ENCODE measurements around the gene STAC2. TPM values are rescaled to one million over a fixed set of nuclear protein-coding genes. Genes with fewer than 3 reads are reported as not detected.

STAC2 gene
- total and polyA plus RNA-seq, 2 donors (not counting 1 experiment from before 2014, with no cell fraction given), result not detected

DNA sequence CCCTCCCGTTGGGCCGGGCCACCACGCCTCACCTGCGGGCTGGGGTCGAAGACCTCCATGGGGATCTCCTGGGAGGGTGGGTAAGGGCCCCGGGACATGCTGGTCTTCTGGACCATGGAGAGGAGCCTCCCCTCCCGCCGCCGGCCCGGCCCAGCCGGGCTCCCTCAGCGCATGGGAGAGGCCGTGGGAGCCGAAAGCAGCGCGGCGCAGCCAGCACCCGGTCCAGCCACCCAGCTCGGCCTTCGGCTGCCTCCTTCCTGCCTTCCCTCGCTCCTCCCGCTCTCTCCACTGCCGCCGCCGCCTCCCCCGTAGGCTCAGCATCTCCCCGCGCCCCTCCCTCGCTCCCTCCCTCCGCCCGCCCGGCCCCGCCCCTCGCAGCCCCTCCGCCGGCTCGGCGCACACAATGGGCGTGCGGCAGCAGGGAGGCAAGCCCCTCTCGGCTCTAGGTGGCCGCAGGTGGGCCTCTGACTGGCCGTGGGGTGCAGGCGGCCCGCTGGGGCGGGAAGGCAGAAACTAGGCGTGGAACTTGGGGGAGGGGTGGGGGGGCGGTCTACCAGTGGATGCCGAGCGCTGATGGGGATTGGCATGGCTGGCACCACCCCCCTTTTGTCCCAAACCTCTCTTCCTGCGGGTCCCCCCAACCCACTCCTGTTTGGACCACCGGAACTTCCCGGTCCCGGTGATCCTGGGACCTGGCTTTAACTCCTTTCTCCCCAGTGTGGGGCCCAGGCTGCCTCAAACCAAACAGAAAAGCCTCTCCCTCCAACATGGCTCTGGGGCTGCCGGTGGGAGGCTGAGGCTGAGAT lies 28.2 kb downstream of the STAC2 start, which contains the start of gene CACNB1:
Gene CACNB1 (minus strand): TSS at position 290 of the 806 bp plus-strand sequence. CDS start 174 bp downstream, at position 116.
- peaks cover 37 to 60% of the 10 kb centered on the region in 2 donors for H3K4me1 ChIP-seq (ENCODE audit: control insufficient read depth in 2 of 2, insufficient read depth in 2 of 2, low read length in 2 of 2)
- TF ChIP-seq, protein P1, sequence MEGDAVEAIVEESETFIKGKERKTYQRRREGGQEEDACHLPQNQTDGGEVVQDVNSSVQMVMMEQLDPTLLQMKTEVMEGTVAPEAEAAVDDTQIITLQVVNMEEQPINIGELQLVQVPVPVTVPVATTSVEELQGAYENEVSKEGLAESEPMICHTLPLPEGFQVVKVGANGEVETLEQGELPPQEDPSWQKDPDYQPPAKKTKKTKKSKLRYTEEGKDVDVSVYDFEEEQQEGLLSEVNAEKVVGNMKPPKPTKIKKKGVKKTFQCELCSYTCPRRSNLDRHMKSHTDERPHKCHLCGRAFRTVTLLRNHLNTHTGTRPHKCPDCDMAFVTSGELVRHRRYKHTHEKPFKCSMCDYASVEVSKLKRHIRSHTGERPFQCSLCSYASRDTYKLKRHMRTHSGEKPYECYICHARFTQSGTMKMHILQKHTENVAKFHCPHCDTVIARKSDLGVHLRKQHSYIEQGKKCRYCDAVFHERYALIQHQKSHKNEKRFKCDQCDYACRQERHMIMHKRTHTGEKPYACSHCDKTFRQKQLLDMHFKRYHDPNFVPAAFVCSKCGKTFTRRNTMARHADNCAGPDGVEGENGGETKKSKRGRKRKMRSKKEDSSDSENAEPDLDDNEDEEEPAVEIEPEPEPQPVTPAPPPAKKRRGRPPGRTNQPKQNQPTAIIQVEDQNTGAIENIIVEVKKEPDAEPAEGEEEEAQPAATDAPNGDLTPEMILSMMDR (IDR thresholded peaks at IDR 0.05), result no peak
- TF ChIP-seq EZH2 (IDR thresholded peaks at IDR 0.05; ENCODE audit: borderline replicate concordance, insufficient read depth, low read depth, low read length, poor library complexity, severe bottlenecking), result no peak
- POLR2A ChIA-PET, result interaction anchor here (0.6 to 0.7 kb wide), 3 partner anchors 12 to 27 kb away, joined by 4 to 5 read pairs (median 4); no protein-coding TSS in a partner anchor
- WGBS (ENCODE audit: insufficient coverage), result under 1% methylated on average over 39 of the region's 55 CpGs
- H3K9me3 Mint-ChIP-seq (ENCODE audit: insufficient read depth), result no peaks in the 10 kb centered on the region
- peaks cover 2 to 16% of the 10 kb centered on the region in 2 experiments for H3K36me3 ChIP-seq (replicated peaks in 1 of 2; ENCODE audit: control extremely low read depth in 1 of 2, control insufficient read depth in 1 of 2, extremely low read depth in 1 of 2, insufficient read depth in 2 of 2, low read length in 1 of 2)
- peak within 1 kb of the TSS; percentile 93 for H2AFZ ChIP-seq (ENCODE audit: insufficient read depth, low read depth, low read length, poor library complexity, severe bottlenecking)
- peak within 1 kb of the TSS; percentile 98 for H3K4me2 ChIP-seq (replicated peaks; ENCODE audit: low read depth, low read length, poor library complexity, severe bottlenecking)
- no peaks in the 10 kb centered on the region for H3K9me3 ChIP-seq (ENCODE audit: control extremely low read depth in 1 of 3, control insufficient read depth in 2 of 3, insufficient read depth in 1 of 3, low read length in 2 of 3)
- peak within 1 kb of the TSS; percentile 89 for H3K4me3 Mint-ChIP-seq
- peaks cover 20% of the 10 kb centered on the region for H3K79me2 ChIP-seq (ENCODE audit: control insufficient read depth, insufficient read depth, low read length)
- no peaks in the 10 kb centered on the region for H3K27me3 Mint-ChIP-seq
- peaks cover 26% of the 10 kb centered on the region for H4K20me1 ChIP-seq (ENCODE audit: control insufficient read depth, insufficient read depth, low read length, poor library complexity, severe bottlenecking)
- H3K9ac ChIP-seq (ENCODE audit: low read length), result peak within 1 kb of the TSS; percentile 77
- peak within 1 kb of the TSS; percentile 71 for H3K27ac Mint-ChIP-seq
- H3K27ac ChIP-seq (ENCODE audit: low read length in 2 of 2), result no peak within 1 kb of the TSS
- CTCF ChIA-PET, result interaction anchor here (2.4 to 18.9 kb wide), 3 partner anchors 9 to 47 kb away, joined by 12 to 707 read pairs (median 12); no protein-coding TSS in a partner anchor
- H3K27me3 ChIP-seq (replicated peaks in 1 of 4; ENCODE audit: control extremely low read depth in 1 of 4, control insufficient read depth in 3 of 4, insufficient read depth in 4 of 4, low read length in 3 of 4), result no peaks in the 10 kb centered on the region
- DNase-seq (peak; percentile 65), ATAC-seq (ENCODE audit: low read depth) (peak; percentile 39)
- H3K4me3 ChIP-seq (ENCODE audit: control extremely low read depth in 1 of 5, extremely low read depth in 1 of 5, insufficient read depth in 1 of 5, low read depth in 2 of 5, low read length in 4 of 5), result peak within 1 kb of the TSS; percentile 11 to 87 (median 65)
- peaks cover 50% of the 10 kb centered on the region for H3K4me1 Mint-ChIP-seq
- intact Hi-C loops (cut with micrococcal nuclease), result loop anchor here (5.0 kb wide), 1 partner anchor 45 kb away; the partner anchor contains the start of gene PLXDC1
